ENCODE measurements around the gene MUC5AC.
"Not testable (repeated sequence)": the region's sequence is repeated elsewhere in the genome, so short reads cannot be mapped to it uniquely, and the experiment has no call there.

Gene MUC5AC

DNA sequence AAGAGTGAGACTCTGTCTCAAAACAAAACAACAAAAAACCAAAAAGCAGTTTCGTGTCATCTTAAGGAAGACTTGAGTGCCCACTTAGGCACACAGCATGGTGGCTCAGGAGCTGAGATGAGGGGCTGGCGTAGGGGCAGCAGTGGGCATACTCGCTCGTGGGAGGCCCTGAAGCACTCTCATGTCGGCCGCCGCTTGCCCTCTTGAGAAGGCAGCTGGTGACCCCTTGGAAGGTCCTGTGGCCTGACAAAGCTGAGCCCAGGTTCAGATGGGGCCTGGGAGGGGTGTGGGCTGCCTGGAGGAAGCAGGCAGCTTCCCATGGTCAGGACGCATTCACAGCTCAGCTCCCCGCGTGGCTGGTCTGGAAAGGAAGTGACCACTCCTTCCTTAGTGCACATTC, 80.1 kb downstream of the MUC5AC start:
- no peak overlapping the region for H3K27ac ChIP-seq (ENCODE audit: low read length)
- no peaks in the 10 kb centered on the region for H3K4me1 ChIP-seq (ENCODE audit: control insufficient read depth in 1 of 2, insufficient read depth in 2 of 2, low read length in 2 of 2)
- no peaks in the 10 kb centered on the region for H3K27me3 ChIP-seq (ENCODE audit: low read depth, low read length)
- H3K36me3 ChIP-seq (ENCODE audit: control insufficient read depth in 1 of 2, insufficient read depth in 2 of 2, low read length in 2 of 2), result no peaks in the 10 kb centered on the region
- H3K9me3 ChIP-seq (ENCODE audit: control insufficient read depth in 1 of 2, low read length in 2 of 2), result peaks cover 0 to 2% of the 10 kb centered on the region in 2 donors
- H3K4me3 ChIP-seq (ENCODE audit: low read depth in 1 of 2, low read length in 2 of 2), result no peak overlapping the region

DNA sequence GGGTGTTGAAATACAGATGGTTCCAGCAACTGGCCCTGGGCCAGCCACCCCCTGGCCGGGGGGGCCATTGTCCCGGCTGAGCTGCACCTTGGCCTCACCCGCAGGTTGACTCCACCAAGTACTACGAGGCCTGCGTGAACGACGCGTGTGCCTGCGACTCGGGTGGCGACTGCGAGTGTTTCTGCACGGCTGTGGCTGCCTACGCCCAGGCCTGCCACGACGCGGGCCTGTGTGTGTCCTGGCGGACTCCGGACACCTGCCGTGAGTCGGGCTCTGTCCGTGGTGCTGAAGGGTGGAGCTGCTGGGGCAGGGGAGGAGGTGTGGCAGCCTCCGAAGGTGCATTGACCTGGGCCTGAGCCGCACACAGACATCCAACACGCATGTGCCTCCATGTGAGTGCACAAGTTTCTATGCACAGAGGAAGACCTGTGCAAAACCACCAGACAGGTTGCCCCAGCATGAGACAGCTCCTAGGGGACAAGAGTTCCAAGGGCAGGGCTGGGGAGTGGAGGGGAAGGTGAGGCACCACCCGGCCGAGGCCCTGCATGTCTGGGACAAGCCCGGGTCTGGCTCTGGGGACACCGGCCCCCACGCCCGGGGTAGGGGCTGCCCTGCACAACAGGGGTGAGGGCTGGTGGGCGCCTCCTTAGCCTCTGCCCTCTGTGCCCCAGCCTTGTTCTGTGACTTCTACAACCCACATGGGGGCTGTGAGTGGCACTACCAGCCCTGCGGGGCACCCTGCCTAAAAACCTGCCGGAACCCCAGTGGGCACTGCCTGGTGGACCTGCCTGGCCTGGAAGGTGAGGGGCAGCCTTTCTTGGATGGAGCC, 81.2 kb downstream of the MUC5AC start:
- Histone ChIP-seq H3K36me3 (ENCODE audit: control insufficient read depth in 1 of 2, insufficient read depth in 2 of 2, low read length in 2 of 2) (no peaks in the 10 kb centered on the region), H3K27ac (ENCODE audit: low read length) (no peak overlapping the region), H3K4me1 (ENCODE audit: control insufficient read depth in 1 of 2, insufficient read depth in 2 of 2, low read length in 2 of 2) (no peaks in the 10 kb centered on the region), H3K9me3 (ENCODE audit: control insufficient read depth in 1 of 2, low read length in 2 of 2) (peaks cover 0 to 2% of the 10 kb centered on the region in 2 donors), H3K27me3 (ENCODE audit: low read depth, low read length) (no peaks in the 10 kb centered on the region), H3K4me3 (ENCODE audit: low read depth in 1 of 2, low read length in 2 of 2) (no peak overlapping the region)

DNA sequence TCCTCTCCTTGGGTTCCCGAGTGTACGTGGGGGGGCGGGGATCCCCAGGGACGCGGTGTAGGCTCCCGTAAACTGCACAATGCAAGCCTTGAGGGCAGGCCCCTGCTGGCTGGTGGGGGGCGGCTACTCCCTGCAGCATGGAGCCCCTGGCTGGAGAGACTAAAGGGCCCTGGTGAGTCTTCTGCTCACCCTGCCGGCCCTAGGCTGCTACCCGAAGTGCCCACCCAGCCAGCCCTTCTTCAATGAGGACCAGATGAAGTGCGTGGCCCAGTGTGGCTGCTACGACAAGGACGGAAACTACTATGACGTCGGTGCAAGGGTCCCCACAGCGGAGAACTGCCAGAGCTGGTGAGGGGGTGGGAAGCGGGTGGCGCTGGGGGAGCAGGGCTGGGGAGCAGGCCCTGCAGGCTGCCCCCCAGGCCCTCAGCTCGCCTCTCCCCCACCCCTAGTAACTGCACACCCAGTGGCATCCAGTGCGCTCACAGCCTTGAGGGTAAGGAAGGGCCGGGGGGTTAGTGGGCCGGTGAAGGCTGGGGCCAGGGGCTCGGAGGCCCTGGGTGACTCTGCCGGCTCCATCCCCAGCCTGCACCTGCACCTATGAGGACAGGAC, 81.9 kb downstream of the MUC5AC start:
- no peaks in the 10 kb centered on the region for H3K36me3 ChIP-seq (ENCODE audit: control insufficient read depth in 1 of 2, insufficient read depth in 2 of 2, low read length in 2 of 2)
- no peaks in the 10 kb centered on the region for H3K4me1 ChIP-seq (ENCODE audit: control insufficient read depth in 1 of 2, insufficient read depth in 2 of 2, low read length in 2 of 2)
- H3K27me3 ChIP-seq (ENCODE audit: low read depth, low read length), result no peaks in the 10 kb centered on the region
- H3K9me3 ChIP-seq (ENCODE audit: control insufficient read depth in 1 of 2, low read length in 2 of 2), result peaks cover 0 to 2% of the 10 kb centered on the region in 2 donors
- H3K27ac ChIP-seq (ENCODE audit: low read length), result no peak overlapping the region
- H3K4me3 ChIP-seq (ENCODE audit: low read depth in 1 of 2, low read length in 2 of 2), result no peak overlapping the region

DNA sequence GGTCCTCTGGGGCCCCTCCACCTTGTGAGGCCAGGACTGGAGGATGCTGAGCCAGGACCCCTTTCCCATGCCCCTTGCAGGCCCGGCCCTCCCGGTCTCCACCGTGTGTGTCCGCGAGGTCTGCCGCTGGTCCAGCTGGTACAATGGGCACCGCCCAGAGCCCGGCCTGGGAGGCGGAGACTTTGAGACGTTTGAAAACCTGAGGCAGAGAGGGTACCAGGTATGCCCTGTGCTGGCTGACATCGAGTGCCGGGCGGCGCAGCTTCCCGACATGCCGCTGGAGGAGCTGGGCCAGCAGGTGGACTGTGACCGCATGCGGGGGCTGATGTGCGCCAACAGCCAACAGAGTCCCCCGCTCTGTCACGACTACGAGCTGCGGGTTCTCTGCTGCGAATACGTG, 83.0 kb downstream of the MUC5AC start:
- Histone ChIP-seq H3K36me3 (ENCODE audit: control insufficient read depth in 1 of 2, insufficient read depth in 2 of 2, low read length in 2 of 2) (no peaks in the 10 kb centered on the region), H3K4me1 (ENCODE audit: control insufficient read depth in 1 of 2, insufficient read depth in 2 of 2, low read length in 2 of 2) (no peaks in the 10 kb centered on the region), H3K27ac (ENCODE audit: low read length) (no peak overlapping the region), H3K4me3 (ENCODE audit: low read depth in 1 of 2, low read length in 2 of 2) (no peak overlapping the region), H3K27me3 (ENCODE audit: low read depth, low read length) (no peaks in the 10 kb centered on the region), H3K9me3 (ENCODE audit: control insufficient read depth in 1 of 2, low read length in 2 of 2) (peaks cover 0 to 2% of the 10 kb centered on the region in 2 donors)

DNA sequence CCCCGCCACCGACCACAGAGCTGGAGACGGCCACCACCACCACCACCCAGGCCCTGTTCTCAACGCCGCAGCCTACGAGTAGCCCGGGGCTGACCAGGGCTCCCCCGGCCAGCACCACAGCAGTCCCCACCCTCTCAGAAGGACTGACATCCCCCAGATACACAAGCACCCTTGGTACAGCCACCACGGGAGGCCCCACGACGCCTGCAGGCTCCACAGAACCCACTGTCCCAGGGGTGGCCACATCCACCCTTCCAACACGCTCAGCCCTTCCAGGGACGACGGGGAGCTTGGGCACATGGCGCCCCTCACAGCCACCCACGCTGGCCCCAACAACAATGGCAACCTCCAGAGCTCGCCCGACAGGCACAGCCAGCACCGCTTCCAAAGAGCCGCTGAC, 84.0 kb downstream of the MUC5AC start:
- H3K4me3 ChIP-seq (ENCODE audit: low read depth in 1 of 2, low read length in 2 of 2), result no peak overlapping the region
- no peaks in the 10 kb centered on the region for H3K36me3 ChIP-seq (ENCODE audit: control insufficient read depth in 1 of 2, insufficient read depth in 2 of 2, low read length in 2 of 2)
- H3K27me3 ChIP-seq (ENCODE audit: low read depth, low read length), result no peaks in the 10 kb centered on the region
- H3K4me1 ChIP-seq (ENCODE audit: control insufficient read depth in 1 of 2, insufficient read depth in 2 of 2, low read length in 2 of 2), result no peaks in the 10 kb centered on the region
- no peak overlapping the region for H3K27ac ChIP-seq (ENCODE audit: low read length)
- peaks cover 0 to 2% of the 10 kb centered on the region in 2 donors for H3K9me3 ChIP-seq (ENCODE audit: control insufficient read depth in 1 of 2, low read length in 2 of 2)

DNA sequence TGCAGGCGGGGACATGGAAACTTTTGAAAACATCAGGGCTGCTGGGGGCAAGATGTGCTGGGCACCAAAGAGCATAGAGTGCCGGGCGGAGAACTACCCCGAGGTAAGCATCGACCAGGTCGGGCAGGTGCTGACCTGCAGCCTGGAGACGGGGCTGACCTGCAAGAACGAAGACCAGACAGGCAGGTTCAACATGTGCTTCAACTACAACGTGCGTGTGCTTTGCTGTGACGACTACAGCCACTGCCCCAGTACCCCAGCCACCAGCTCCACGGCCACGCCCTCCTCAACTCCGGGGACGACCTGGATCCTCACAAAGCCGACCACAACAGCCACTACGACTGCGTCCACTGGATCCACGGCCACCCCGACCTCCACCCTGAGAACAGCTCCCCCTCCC, 84.5 kb downstream of the MUC5AC start:
- no peaks in the 10 kb centered on the region for H3K27me3 ChIP-seq (ENCODE audit: low read depth, low read length)
- H3K9me3 ChIP-seq (ENCODE audit: control insufficient read depth in 1 of 2, low read length in 2 of 2), result peaks cover 0 to 2% of the 10 kb centered on the region in 2 donors
- H3K36me3 ChIP-seq (ENCODE audit: control insufficient read depth in 1 of 2, insufficient read depth in 2 of 2, low read length in 2 of 2), result no peaks in the 10 kb centered on the region
- no peak overlapping the region for H3K27ac ChIP-seq (ENCODE audit: low read length)
- H3K4me1 ChIP-seq (ENCODE audit: control insufficient read depth in 1 of 2, insufficient read depth in 2 of 2, low read length in 2 of 2), result no peaks in the 10 kb centered on the region
- H3K4me3 ChIP-seq (ENCODE audit: low read depth in 1 of 2, low read length in 2 of 2), result no peak overlapping the region

DNA sequence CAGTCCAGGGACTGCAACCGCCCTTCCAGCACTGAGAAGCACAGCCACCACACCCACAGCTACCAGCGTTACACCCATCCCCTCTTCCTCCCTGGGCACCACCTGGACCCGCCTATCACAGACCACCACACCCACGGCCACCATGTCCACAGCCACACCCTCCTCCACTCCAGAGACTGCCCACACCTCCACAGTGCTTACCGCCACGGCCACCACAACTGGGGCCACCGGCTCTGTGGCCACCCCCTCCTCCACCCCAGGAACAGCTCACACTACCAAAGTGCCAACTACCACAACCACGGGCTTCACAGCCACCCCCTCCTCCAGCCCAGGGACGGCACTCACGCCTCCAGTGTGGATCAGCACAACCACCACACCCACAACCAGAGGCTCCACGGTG, 85.0 kb downstream of the MUC5AC start:
- H3K9me3 ChIP-seq (ENCODE audit: control insufficient read depth in 1 of 2, low read length in 2 of 2); H3K4me3 ChIP-seq (ENCODE audit: low read depth in 1 of 2, low read length in 2 of 2); H3K4me1 ChIP-seq (ENCODE audit: control insufficient read depth in 1 of 2, insufficient read depth in 2 of 2, low read length in 2 of 2); H3K36me3 ChIP-seq (ENCODE audit: control insufficient read depth in 1 of 2, insufficient read depth in 2 of 2, low read length in 2 of 2); H3K27me3 ChIP-seq (ENCODE audit: low read depth, low read length); H3K27ac ChIP-seq (ENCODE audit: low read length): not testable (repeated sequence)

DNA sequence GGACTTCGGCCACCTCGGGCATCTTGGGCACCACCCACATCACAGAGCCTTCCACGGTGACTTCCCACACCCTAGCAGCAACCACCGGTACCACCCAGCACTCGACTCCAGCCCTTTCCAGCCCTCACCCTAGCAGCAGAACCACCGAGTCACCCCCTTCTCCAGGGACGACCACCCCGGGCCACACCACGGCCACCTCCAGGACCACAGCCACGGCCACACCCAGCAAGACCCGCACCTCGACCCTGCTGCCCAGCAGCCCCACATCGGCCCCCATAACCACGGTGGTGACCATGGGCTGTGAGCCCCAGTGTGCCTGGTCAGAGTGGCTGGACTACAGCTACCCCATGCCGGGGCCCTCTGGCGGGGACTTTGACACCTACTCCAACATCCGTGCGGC, 85.8 kb downstream of the MUC5AC start:
- H3K4me1 ChIP-seq (ENCODE audit: control insufficient read depth in 1 of 2, insufficient read depth in 2 of 2, low read length in 2 of 2); H3K36me3 ChIP-seq (ENCODE audit: control insufficient read depth in 1 of 2, insufficient read depth in 2 of 2, low read length in 2 of 2); H3K27me3 ChIP-seq (ENCODE audit: low read depth, low read length); H3K27ac ChIP-seq (ENCODE audit: low read length); H3K4me3 ChIP-seq (ENCODE audit: low read depth in 1 of 2, low read length in 2 of 2); H3K9me3 ChIP-seq (ENCODE audit: control insufficient read depth in 1 of 2, low read length in 2 of 2): not testable (repeated sequence)

DNA sequence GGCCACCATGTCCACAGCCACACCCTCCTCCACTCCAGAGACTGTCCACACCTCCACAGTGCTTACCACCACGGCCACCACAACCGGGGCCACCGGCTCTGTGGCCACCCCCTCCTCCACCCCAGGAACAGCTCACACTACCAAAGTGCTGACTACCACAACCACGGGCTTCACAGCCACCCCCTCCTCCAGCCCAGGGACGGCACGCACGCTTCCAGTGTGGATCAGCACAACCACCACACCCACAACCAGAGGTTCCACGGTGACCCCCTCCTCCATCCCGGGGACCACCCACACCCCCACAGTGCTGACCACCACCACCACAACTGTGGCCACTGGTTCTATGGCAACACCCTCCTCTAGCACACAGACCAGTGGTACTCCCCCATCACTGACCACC, 86.8 kb downstream of the MUC5AC start:
- H3K4me1 ChIP-seq (ENCODE audit: control insufficient read depth in 1 of 2, insufficient read depth in 2 of 2, low read length in 2 of 2); H3K27me3 ChIP-seq (ENCODE audit: low read depth, low read length); H3K9me3 ChIP-seq (ENCODE audit: control insufficient read depth in 1 of 2, low read length in 2 of 2); H3K27ac ChIP-seq (ENCODE audit: low read length); H3K36me3 ChIP-seq (ENCODE audit: control insufficient read depth in 1 of 2, insufficient read depth in 2 of 2, low read length in 2 of 2); H3K4me3 ChIP-seq (ENCODE audit: low read depth in 1 of 2, low read length in 2 of 2): not testable (repeated sequence)

DNA sequence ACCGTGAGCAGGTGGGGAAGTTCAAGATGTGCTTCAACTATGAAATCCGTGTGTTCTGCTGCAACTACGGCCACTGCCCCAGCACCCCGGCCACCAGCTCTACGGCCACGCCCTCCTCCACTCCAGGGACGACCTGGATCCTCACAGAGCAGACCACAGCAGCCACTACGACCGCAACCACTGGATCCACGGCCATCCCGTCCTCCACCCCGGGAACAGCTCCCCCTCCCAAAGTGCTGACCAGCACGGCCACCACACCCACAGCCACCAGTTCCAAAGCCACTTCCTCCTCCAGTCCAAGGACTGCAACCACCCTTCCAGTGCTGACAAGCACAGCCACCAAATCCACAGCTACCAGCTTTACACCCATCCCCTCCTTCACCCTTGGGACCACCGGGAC, 88.0 kb downstream of the MUC5AC start:
- H3K36me3 ChIP-seq (ENCODE audit: control insufficient read depth in 1 of 2, insufficient read depth in 2 of 2, low read length in 2 of 2); H3K9me3 ChIP-seq (ENCODE audit: control insufficient read depth in 1 of 2, low read length in 2 of 2); H3K4me1 ChIP-seq (ENCODE audit: control insufficient read depth in 1 of 2, insufficient read depth in 2 of 2, low read length in 2 of 2); H3K27me3 ChIP-seq (ENCODE audit: low read depth, low read length); H3K27ac ChIP-seq (ENCODE audit: low read length); H3K4me3 ChIP-seq (ENCODE audit: low read depth in 1 of 2, low read length in 2 of 2): not testable (repeated sequence)

DNA sequence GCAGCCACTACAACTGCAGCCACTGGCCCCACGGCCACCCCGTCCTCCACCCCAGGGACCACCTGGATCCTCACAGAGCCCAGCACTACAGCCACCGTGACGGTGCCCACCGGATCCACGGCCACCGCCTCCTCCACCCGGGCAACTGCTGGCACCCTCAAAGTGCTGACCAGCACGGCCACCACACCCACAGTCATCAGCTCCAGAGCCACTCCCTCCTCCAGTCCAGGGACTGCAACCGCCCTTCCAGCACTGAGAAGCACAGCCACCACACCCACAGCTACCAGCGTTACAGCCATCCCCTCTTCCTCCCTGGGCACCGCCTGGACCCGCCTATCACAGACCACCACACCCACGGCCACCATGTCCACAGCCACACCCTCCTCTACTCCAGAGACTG, 88.5 kb downstream of the MUC5AC start:
- H3K27me3 ChIP-seq (ENCODE audit: low read depth, low read length); H3K27ac ChIP-seq (ENCODE audit: low read length); H3K4me3 ChIP-seq (ENCODE audit: low read depth in 1 of 2, low read length in 2 of 2); H3K9me3 ChIP-seq (ENCODE audit: control insufficient read depth in 1 of 2, low read length in 2 of 2); H3K4me1 ChIP-seq (ENCODE audit: control insufficient read depth in 1 of 2, insufficient read depth in 2 of 2, low read length in 2 of 2); H3K36me3 ChIP-seq (ENCODE audit: control insufficient read depth in 1 of 2, insufficient read depth in 2 of 2, low read length in 2 of 2): not testable (repeated sequence)

DNA sequence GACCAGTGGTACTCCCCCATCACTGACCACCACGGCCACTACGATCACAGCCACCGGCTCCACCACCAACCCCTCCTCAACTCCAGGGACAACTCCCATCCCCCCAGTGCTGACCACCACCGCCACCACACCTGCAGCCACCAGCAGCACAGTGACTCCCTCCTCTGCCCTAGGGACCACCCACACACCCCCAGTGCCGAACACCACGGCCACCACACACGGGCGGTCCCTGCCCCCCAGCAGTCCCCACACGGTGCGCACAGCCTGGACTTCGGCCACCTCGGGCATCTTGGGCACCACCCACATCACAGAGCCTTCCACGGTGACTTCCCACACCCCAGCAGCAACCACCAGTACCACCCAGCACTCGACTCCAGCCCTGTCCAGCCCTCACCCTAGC, 89.3 kb downstream of the MUC5AC start:
- not testable (repeated sequence) for H3K9me3 ChIP-seq (ENCODE audit: control insufficient read depth in 1 of 2, low read length in 2 of 2); H3K27ac ChIP-seq (ENCODE audit: low read length); H3K4me1 ChIP-seq (ENCODE audit: control insufficient read depth in 1 of 2, insufficient read depth in 2 of 2, low read length in 2 of 2); H3K4me3 ChIP-seq (ENCODE audit: low read depth in 1 of 2, low read length in 2 of 2); H3K36me3 ChIP-seq (ENCODE audit: control insufficient read depth in 1 of 2, insufficient read depth in 2 of 2, low read length in 2 of 2); H3K27me3 ChIP-seq (ENCODE audit: low read depth, low read length)
